GM11168 (cell line): ENCODE measurements around the gene HOXB6.

ENCODE experiments used
- in situ Hi-C: fragments of 300-500 bp; cut with MboI; formaldehyde crosslinking; loops from one replicate; pipeline ENCODE4 v1.12.0; 2022; ENCODE audit warnings: low sequenced_read_pairs; ENCODE audit not compliant: unreplicated experiment

The HOXB6 gene

GRCh38 chr17:48546924-48547807 lies 57.6 kb downstream of the HOXB6 start:
- in situ Hi-C loops: no loop called here

- in situ Hi-C loops: no loop called here
Measured at GRCh38 chr17:48546137-48546923, 58.5 kb downstream of the HOXB6 start.
